Measurements from ENCODE around the gene VPS37C.

GRCh38 chr11:61133145-61133544, 28.1 kb downstream of the VPS37C start:
- TF ChIP-seq POLR2AphosphoS5 (IDR thresholded peaks at IDR 0.05; ENCODE audit: low read depth, low read length) (no peak), CTCF (IDR thresholded peaks at IDR 0.05) (no peak)
